Upper lobe of left lung (tissue), 4 donors: ENCODE data around the gene CREB3L2.

Experiments used
- CTCF ChIP-seq, 6 experiments: fragments of 450-650 bp in 4 of 6; fragments of 200-600 bp in 2 of 6; sonication (generic) in 2 of 6; IDR thresholded peaks; one replicate each; pipeline ENCODE4 v1.5.1; 2016 to 2019; ENCODE audit warnings: antibody characterized with exemption in 6 of 6
- EP300 ChIP-seq, 4 donors: sonication (generic); formaldehyde crosslinking; IDR thresholded peaks; one replicate each; pipeline ENCODE4 v1.5.1; 2017; ENCODE audit warnings: antibody characterized with exemption in 4 of 4, control low read depth in 2 of 4
- POLR2A ChIP-seq, 4 donors: fragments of 450-650 bp; IDR thresholded peaks; one replicate each; pipeline ENCODE4 v1.5.1; 2016 to 2017; ENCODE audit warnings: antibody characterized with exemption in 4 of 4, mild to moderate bottlenecking in 2 of 4

GRCh38 chr7:137828456-137828855, 173.4 kb downstream of the CREB3L2 start:
- no peak for TF ChIP-seq CTCF (IDR thresholded peaks at IDR 0.05)
- TF ChIP-seq POLR2A (IDR thresholded peaks at IDR 0.05) = no peak
- no peak for TF ChIP-seq EP300 (IDR thresholded peaks at IDR 0.05)
